Activated CD8-positive, alpha-beta memory T cell treated with anti-CD3 and anti-CD28 coated beads, Interleukin-2, amount 10 ng/mL, durations not matched to agents 7 days and 5 days (primary cell): Measurements from ENCODE around the gene STIM1. TPM values are rescaled to one million over a fixed set of nuclear protein-coding genes. Genes with fewer than 3 reads are reported as not detected.

ENCODE experiments used
- ATAC-seq: fragments of 150-1000 bp; cut with Tn5 transposase; one replicate; pipeline ENCODE4 v1.10.0; 2021; ENCODE audit warnings: moderate library complexity
- CTCF ChIA-PET: fragments of 350-600 bp; sonication (Branson Sonifier 250); formaldehyde crosslinking; loops from one replicate; lab custom pipeline; 2021; ENCODE audit warnings: antibody characterized with exemption; lab: Charles Lee
- DNase-seq: peaks from one replicate; pipeline ENCODE4 v3.0.0-alpha.2; 2020
- H3K27ac Mint-ChIP-seq: one replicate; pipeline ENCODE4 v1.8.0; 2021; ENCODE audit warnings: mild to moderate bottlenecking, mixed read lengths
- H3K27me3 Mint-ChIP-seq: one replicate; pipeline ENCODE4 v1.8.0; 2021; ENCODE audit warnings: mixed read lengths
- H3K36me3 Mint-ChIP-seq: one replicate; pipeline ENCODE4 v1.8.0; 2021; ENCODE audit warnings: mild to moderate bottlenecking, mixed read lengths
- H3K4me1 Mint-ChIP-seq: one replicate; pipeline ENCODE4 v1.8.0; 2021; ENCODE audit warnings: mixed read lengths
- H3K4me3 Mint-ChIP-seq: one replicate; pipeline ENCODE4 v1.8.0; 2021; ENCODE audit warnings: mild to moderate bottlenecking, moderate library complexity, mixed read lengths
- H3K9me3 Mint-ChIP-seq: one replicate; pipeline ENCODE4 v1.8.0; 2022; ENCODE audit warnings: low read depth, mixed read lengths
- total RNA-seq, 2 experiments: library from RNA; stranded (reverse); gene quantifications; one replicate each; pipeline ENCODE4 v1.2.3, GENCODE V29; 2021

Gene STIM1
- total RNA-seq, 2 experiments from 2014 or later: 83.5 to 104 TPM

- no peaks in the 10 kb centered on the region for H3K9me3 Mint-ChIP-seq
- H3K27me3 Mint-ChIP-seq: no peaks in the 10 kb centered on the region
- DNase-seq (no peak), ATAC-seq (peak; percentile 31)
- peaks cover 40% of the 10 kb centered on the region for H3K36me3 Mint-ChIP-seq
- peaks cover 56% of the 10 kb centered on the region for H3K4me1 Mint-ChIP-seq
- H3K4me3 Mint-ChIP-seq: no peak overlapping the region
- CTCF ChIA-PET: interaction anchor here (0.7 to 5.1 kb wide), 6 partner anchors 20 to 115 kb away, joined by 3 to 41 read pairs (median 10); partner anchors contain the start of gene STIM1
- H3K27ac Mint-ChIP-seq: peak overlapping the region; percentile 75
Measured at GRCh38 chr11:3970108-3970507, 114.6 kb downstream of the STIM1 start.

DNA sequence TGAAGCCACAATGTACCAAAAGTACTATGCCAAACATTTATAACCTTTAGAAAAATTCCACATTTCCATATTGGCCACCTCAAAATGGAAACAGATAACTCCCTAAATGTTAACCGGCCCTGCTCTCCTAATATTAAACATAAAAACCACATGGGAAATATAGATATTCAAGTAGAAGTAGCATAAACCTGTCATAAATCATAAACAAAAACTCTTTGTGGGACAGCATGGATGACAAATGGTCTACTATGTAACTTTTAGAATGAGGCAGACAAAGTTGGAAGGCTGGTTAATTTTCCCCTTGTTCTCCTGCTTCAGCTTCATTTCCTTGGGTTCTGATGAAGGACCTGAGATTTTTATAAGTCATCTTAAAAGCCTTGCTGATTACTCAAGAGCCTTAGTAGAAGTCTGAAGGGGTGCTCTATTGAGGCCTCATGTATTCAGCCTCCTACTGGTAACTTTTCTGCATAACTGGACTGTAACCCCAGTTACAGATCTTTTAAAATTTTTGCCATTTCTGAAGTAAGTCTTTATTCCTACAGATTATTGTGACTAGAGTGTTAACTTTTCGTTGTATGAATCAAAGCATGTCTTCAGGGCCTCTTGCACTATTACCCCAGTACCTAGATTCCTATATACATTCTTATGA is 116.4 kb downstream of the STIM1 start:
- H3K4me1 Mint-ChIP-seq: peaks cover 52% of the 10 kb centered on the region
- no peaks in the 10 kb centered on the region for H3K27me3 Mint-ChIP-seq
- no peak overlapping the region for H3K27ac Mint-ChIP-seq
- CTCF ChIA-PET: interaction anchor here (0.7 to 3.3 kb wide), 5 partner anchors 18 to 130 kb away, joined by 3 to 18 read pairs (median 3); partner anchors contain the start of gene STIM1
- H3K36me3 Mint-ChIP-seq: peaks cover 36% of the 10 kb centered on the region
- H3K9me3 Mint-ChIP-seq: no peaks in the 10 kb centered on the region
- no peak for ATAC-seq
- H3K4me3 Mint-ChIP-seq: no peak overlapping the region
- no peak for DNase-seq

DNA sequence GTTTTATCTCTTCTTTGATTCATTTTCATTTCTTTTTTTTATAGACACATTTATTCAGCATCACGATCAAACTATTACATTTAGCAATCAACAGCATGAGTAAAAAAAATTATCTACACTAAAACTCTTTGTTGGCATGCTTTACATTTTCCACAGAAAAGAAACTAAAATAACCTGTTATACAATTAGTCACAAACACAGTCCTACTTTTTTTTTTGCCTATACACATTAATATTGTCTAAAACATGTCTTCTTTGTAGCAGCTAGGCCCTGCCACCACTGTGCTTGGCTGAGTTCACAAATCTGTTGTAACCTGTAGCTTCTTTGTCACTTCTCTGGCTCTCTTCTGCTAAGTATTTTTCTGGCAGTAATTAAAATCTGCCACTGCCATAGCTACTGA is 117.0 kb downstream of the STIM1 start:
- H3K27ac Mint-ChIP-seq: no peak overlapping the region
- ATAC-seq (no peak), DNase-seq (no peak)
- H3K4me3 Mint-ChIP-seq: no peak overlapping the region
- H3K9me3 Mint-ChIP-seq: no peaks in the 10 kb centered on the region
- H3K4me1 Mint-ChIP-seq: peaks cover 50% of the 10 kb centered on the region
- CTCF ChIA-PET: interaction anchor here (1.2 to 3.3 kb wide), 4 partner anchors 17 to 131 kb away, joined by 3 to 18 read pairs (median 4); partner anchors contain the start of gene STIM1
- no peaks in the 10 kb centered on the region for H3K27me3 Mint-ChIP-seq
- H3K36me3 Mint-ChIP-seq: peaks cover 31% of the 10 kb centered on the region

DNA sequence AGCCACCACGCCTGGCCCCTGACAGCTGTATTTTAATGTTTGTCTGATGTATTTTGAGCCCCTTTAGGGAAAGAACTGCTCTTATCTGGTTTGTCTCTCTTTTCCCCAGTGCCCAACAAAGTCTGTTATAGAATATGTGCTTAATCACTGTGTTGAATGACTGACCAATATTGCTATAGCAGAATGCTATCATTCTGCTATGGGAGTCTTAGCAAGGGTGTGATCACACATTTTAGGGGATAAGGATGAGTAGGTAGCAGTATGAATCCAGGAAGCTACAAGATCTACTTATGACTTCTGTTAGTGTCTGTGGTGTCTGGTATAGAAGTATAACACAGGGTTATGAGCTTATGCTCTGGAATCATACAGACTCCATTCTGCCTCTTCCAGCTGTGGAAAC is 121.6 kb downstream of the STIM1 start:
- Mint-ChIP-seq H3K9me3 (no peaks in the 10 kb centered on the region), H3K27ac (no peak overlapping the region), H3K36me3 (peaks cover 12% of the 10 kb centered on the region), H3K4me1 (peaks cover 27% of the 10 kb centered on the region), H3K27me3 (no peaks in the 10 kb centered on the region), H3K4me3 (no peak overlapping the region)
- DNase-seq (no peak), ATAC-seq (no peak)
- CTCF ChIA-PET: interaction anchor here (1.0 kb wide), 1 partner anchor 122 kb away, joined by 5 read pairs; the partner anchor contains the start of gene STIM1

GRCh38 chr11:3981084-3981633 is 125.7 kb downstream of the STIM1 start:
- no peak for DNase-seq
- H3K36me3 Mint-ChIP-seq: peaks cover 4% of the 10 kb centered on the region
- no peak overlapping the region for H3K27ac Mint-ChIP-seq
- H3K4me1 Mint-ChIP-seq: peaks cover 50% of the 10 kb centered on the region
- H3K9me3 Mint-ChIP-seq: no peaks in the 10 kb centered on the region
- ATAC-seq: no peak
- no peaks in the 10 kb centered on the region for H3K27me3 Mint-ChIP-seq
- CTCF ChIA-PET: no interaction called here
- no peak overlapping the region for H3K4me3 Mint-ChIP-seq

DNA sequence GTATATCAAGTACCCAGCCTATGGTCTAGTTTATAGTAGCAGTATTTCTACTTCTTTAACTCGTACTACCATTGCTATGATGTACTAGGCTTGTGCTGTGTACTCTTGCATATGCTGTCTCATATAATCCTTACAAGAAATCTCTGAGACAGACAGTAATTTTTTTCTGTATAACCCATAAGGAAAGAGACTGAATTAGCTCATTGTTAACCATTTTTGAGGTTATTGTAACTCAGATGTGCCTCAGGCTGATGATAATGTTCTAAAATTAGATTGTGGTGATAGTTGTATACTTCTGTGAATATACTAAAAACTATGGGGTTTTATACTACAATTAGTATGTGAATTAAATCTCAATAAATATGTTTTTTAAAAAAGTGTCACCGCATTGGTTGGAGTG is 127.0 kb downstream of the STIM1 start:
- no peak for ATAC-seq
- H3K4me1 Mint-ChIP-seq: peaks cover 50% of the 10 kb centered on the region
- H3K27me3 Mint-ChIP-seq: no peaks in the 10 kb centered on the region
- no peaks in the 10 kb centered on the region for H3K9me3 Mint-ChIP-seq
- H3K4me3 Mint-ChIP-seq: no peak overlapping the region
- H3K27ac Mint-ChIP-seq: no peak overlapping the region
- CTCF ChIA-PET: interaction anchor here (1.5 to 1.8 kb wide), 2 partner anchors 16 to 128 kb away, joined by 3 read pairs; no protein-coding TSS in a partner anchor
- peaks cover 4% of the 10 kb centered on the region for H3K36me3 Mint-ChIP-seq
- DNase-seq: no peak

DNA sequence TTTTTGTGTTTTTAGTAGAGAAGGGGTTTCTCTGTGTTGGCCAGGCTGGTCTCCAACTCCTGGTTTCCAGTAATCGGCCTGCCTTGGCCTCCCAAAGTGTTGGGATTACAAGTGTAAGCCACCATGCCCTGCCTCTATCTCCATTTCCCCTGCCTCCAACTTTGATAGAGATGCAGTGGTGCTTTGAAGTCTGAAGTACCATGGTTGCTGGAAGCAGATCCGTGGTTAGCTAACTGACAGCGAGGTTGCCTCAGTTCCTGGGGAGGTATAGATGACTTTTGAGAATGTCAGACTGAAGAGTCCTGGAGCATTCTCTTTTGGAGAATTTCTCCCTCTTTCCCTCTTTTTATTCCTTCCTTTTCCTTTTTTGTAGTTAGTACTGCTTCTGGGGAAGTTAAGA is 127.6 kb downstream of the STIM1 start:
- Mint-ChIP-seq H3K4me1 (peaks cover 50% of the 10 kb centered on the region), H3K4me3 (no peak overlapping the region), H3K27ac (no peak overlapping the region), H3K36me3 (peaks cover 4% of the 10 kb centered on the region), H3K9me3 (no peaks in the 10 kb centered on the region), H3K27me3 (no peaks in the 10 kb centered on the region)
- ATAC-seq: no peak
- DNase-seq: no peak
- CTCF ChIA-PET: interaction anchor here (1.4 to 1.8 kb wide), 4 partner anchors 16 to 148 kb away, joined by 3 to 4 read pairs (median 3); no protein-coding TSS in a partner anchor

- peaks cover 50% of the 10 kb centered on the region for H3K4me1 Mint-ChIP-seq
- no peaks in the 10 kb centered on the region for H3K27me3 Mint-ChIP-seq
- CTCF ChIA-PET: interaction anchor here (0.8 to 2.2 kb wide), 6 partner anchors 125 to 149 kb away, joined by 3 to 22 read pairs (median 4); partner anchors contain the start of gene STIM1
- DNase-seq (peak; percentile 61), ATAC-seq (peak; percentile 72)
- H3K9me3 Mint-ChIP-seq: no peaks in the 10 kb centered on the region
- no peak overlapping the region for H3K27ac Mint-ChIP-seq
- no peak overlapping the region for H3K4me3 Mint-ChIP-seq
- peaks cover 4% of the 10 kb centered on the region for H3K36me3 Mint-ChIP-seq
Measured at GRCh38 chr11:3984896-3985295, 129.4 kb downstream of the STIM1 start.

- CTCF ChIA-PET: interaction anchor here (2.2 kb wide), 1 partner anchor 131 kb away, joined by 22 read pairs; the partner anchor contains the start of gene STIM1
- Mint-ChIP-seq H3K4me3 (no peak overlapping the region), H3K4me1 (peaks cover 55% of the 10 kb centered on the region), H3K36me3 (peaks cover 8% of the 10 kb centered on the region), H3K27me3 (no peaks in the 10 kb centered on the region), H3K27ac (no peak overlapping the region), H3K9me3 (no peaks in the 10 kb centered on the region)
- ATAC-seq (no peak), DNase-seq (no peak)
Measured at GRCh38 chr11:3985631-3986030, 130.2 kb downstream of the STIM1 start.

GRCh38 chr11:3986301-3986700 is 130.8 kb downstream of the STIM1 start:
- H3K36me3 Mint-ChIP-seq: peaks cover 12% of the 10 kb centered on the region
- peaks cover 58% of the 10 kb centered on the region for H3K4me1 Mint-ChIP-seq
- ATAC-seq (no peak), DNase-seq (no peak)
- H3K27me3 Mint-ChIP-seq: no peaks in the 10 kb centered on the region
- H3K9me3 Mint-ChIP-seq: no peaks in the 10 kb centered on the region
- H3K4me3 Mint-ChIP-seq: no peak overlapping the region
- CTCF ChIA-PET: interaction anchor here (1.0 kb wide), 1 partner anchor 78 kb away, joined by 3 read pairs; no protein-coding TSS in a partner anchor
- H3K27ac Mint-ChIP-seq: no peak overlapping the region

GRCh38 chr11:3989276-3989920 is 133.9 kb downstream of the STIM1 start:
- Mint-ChIP-seq H3K9me3 (peaks cover 10% of the 10 kb centered on the region), H3K36me3 (peaks cover 32% of the 10 kb centered on the region), H3K27me3 (no peaks in the 10 kb centered on the region), H3K27ac (peak overlapping the region; percentile 29), H3K4me3 (peak overlapping the region; percentile 11), H3K4me1 (peaks cover 48% of the 10 kb centered on the region)
- CTCF ChIA-PET: interaction anchor here (0.9 to 4.4 kb wide), 9 partner anchors 17 to 149 kb away, joined by 3 to 22 read pairs (median 3); partner anchors contain the start of genes RHOG and STIM1
- ATAC-seq: no peak
- no peak for DNase-seq

GRCh38 chr11:3989921-3990290 is 134.4 kb downstream of the STIM1 start:
- peak; percentile 50 for DNase-seq
- peaks cover 15% of the 10 kb centered on the region for H3K9me3 Mint-ChIP-seq
- H3K36me3 Mint-ChIP-seq: peaks cover 37% of the 10 kb centered on the region
- H3K27me3 Mint-ChIP-seq: no peaks in the 10 kb centered on the region
- peak overlapping the region; percentile 29 for H3K27ac Mint-ChIP-seq
- peak overlapping the region; percentile 11 for H3K4me3 Mint-ChIP-seq
- CTCF ChIA-PET: interaction anchor here (0.9 to 4.4 kb wide), 8 partner anchors 17 to 149 kb away, joined by 3 to 22 read pairs (median 4); partner anchors contain the start of genes RHOG and STIM1
- peaks cover 45% of the 10 kb centered on the region for H3K4me1 Mint-ChIP-seq
- ATAC-seq: peak; percentile 76

DNA sequence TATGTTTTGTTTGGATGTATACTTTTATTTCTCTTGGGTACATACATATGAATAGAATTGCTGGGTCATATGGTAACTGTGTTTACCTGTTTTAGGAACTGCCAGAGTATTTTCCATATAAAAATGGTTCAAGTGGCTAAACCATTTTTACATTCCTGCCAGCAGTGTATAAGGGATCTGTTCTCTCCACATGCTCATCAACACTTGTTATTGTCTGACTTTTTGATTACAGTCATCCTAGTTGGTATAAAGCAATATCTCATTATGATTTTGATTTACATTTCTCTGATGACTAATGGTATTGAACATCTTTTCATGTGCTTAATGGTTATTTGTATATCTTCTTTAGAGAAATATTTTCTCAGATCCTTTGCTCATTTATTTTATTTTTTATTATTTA is 134.9 kb downstream of the STIM1 start:
- Mint-ChIP-seq H3K27ac (no peak overlapping the region), H3K4me3 (peak overlapping the region; percentile 11), H3K27me3 (no peaks in the 10 kb centered on the region), H3K9me3 (peaks cover 19% of the 10 kb centered on the region), H3K36me3 (peaks cover 42% of the 10 kb centered on the region), H3K4me1 (peaks cover 43% of the 10 kb centered on the region)
- ATAC-seq (no peak), DNase-seq (no peak)
- CTCF ChIA-PET: interaction anchor here (0.6 to 4.4 kb wide), 7 partner anchors 18 to 449 kb away, joined by 3 to 22 read pairs (median 3); partner anchors contain the start of gene RHOG
